ENCODE measurements around the gene CMAS. TPM values are rescaled to one million over a fixed set of nuclear protein-coding genes. Genes with fewer than 3 reads are reported as not detected.
A peak's percentile ranks its signal among the peaks of the same experiment; 100 is the strongest.

The CMAS gene
- total RNA-seq, 4 donors from 2014 or later = 25.8 to 60.2 (median 33.1) TPM

GRCh38 chr12:22069851-22070250 lies 23.8 kb downstream of the CMAS start:
- Histone ChIP-seq H3K9me3 (no peaks in the 10 kb centered on the region), H3K36me3 (peaks cover 0 to 31% of the 10 kb centered on the region in 2 donors), H3K27ac (no peak overlapping the region), H3K27me3 (no peaks in the 10 kb centered on the region), H3K4me1 (no peaks in the 10 kb centered on the region), H3K4me3 (no peak overlapping the region)
- no peak for ATAC-seq
- TF ChIP-seq CTCF (IDR thresholded peaks at IDR 0.05) = no peak
- no peak for TF ChIP-seq POLR2A (IDR thresholded peaks at IDR 0.05)
- no peak for TF ChIP-seq POLR2AphosphoS5 (IDR thresholded peaks at IDR 0.05)
- TF ChIP-seq EP300 (IDR thresholded peaks at IDR 0.05) = no peak
- 79% methylated on average over 1 of the region's 1 CpG; no CpG with 5 or more reads in 1 of the 2 donors for WGBS, 2 donors (ENCODE audit: low coverage in 1 of 2)

DNA sequence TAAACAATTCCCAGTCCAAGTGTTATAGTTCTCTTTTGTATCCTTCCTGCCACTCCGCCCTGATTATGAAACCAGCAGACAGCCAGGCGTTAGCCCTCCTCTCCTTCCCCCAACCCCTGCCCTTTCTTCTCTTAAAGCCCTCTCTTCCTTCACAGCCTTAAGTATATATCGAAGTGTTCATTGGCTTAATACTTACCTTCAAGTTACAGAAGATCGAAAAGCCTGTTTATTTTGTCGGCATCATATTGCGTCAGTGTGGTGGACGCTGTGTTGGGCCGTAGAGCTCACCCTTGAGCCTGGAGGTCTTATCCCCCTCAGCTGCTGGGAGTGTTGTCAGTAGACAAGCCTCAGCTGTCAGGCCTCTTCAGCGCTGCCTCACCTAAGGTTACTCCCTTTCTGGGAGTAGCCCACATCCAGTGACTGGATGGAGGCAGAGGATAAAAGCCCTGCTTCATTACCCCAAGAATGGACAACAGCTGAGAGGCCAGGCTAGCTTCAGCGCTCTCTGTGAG lies 36.2 kb downstream of the CMAS start:
- TF ChIP-seq POLR2AphosphoS5 (IDR thresholded peaks at IDR 0.05) = no peak
- TF ChIP-seq CTCF (IDR thresholded peaks at IDR 0.05) = no peak
- TF ChIP-seq EP300 (IDR thresholded peaks at IDR 0.05) = no peak
- TF ChIP-seq POLR2A (IDR thresholded peaks at IDR 0.05) = no peak
- 63 to 68% methylated on average over 3 to 9 of the region's 10 CpGs for WGBS, 2 donors (ENCODE audit: low coverage in 1 of 2)

DNA sequence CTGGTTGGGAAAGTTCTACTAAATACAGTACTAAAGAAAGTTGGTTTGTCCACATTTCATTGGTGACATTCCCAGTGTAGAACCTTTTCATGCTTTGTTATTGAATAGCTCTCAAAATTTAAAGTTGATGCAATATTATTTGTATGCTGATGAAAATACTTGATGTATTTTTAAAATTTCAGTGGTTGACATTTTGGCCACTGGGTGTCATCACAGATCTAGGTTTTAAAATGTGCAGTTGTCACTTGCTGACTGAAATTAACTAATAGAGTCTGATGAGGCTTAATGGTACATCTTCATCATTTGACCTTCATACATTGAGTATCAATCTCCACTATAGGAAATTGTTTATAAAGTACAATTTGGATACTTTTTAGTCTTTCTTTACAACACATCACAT lies 37.1 kb downstream of the CMAS start:
- no peak for TF ChIP-seq POLR2AphosphoS5 (IDR thresholded peaks at IDR 0.05)
- TF ChIP-seq CTCF (IDR thresholded peaks at IDR 0.05) = peak; percentile 54 to 71 (median 62)
- ATAC-seq = no peak
- Histone ChIP-seq H3K4me3 (no peak overlapping the region), H3K4me1 (no peaks in the 10 kb centered on the region), H3K36me3 (no peaks in the 10 kb centered on the region), H3K9me3 (no peaks in the 10 kb centered on the region), H3K27ac (no peak overlapping the region), H3K27me3 (no peaks in the 10 kb centered on the region)

More for the DNA sequence above, 36.2 kb downstream of the CMAS start:
- H3K4me1 ChIP-seq = no peaks in the 10 kb centered on the region
- no peak for ATAC-seq
- no peaks in the 10 kb centered on the region for H3K9me3 ChIP-seq
- no peak overlapping the region for H3K4me3 ChIP-seq
- no peak overlapping the region for H3K27ac ChIP-seq
- no peaks in the 10 kb centered on the region for H3K36me3 ChIP-seq
- H3K27me3 ChIP-seq = no peaks in the 10 kb centered on the region

DNA sequence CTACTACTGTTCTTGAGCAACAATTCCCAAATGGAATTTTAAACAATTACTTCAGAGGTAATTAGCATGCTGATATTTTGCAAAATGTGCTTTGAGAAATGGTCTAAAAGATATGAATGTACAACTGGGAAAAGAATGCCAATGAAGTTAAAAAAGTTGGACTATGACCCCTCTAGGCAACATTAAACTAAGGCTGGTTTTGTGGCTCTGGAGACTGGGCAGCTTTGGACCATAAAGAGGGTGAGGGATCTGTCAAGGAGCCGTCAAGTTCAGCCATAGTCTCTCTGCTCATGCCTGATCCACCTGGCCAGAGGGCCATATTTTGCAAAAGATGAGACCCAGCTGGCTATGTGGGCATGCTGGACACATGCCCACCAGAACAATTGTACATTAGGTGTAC lies 38.8 kb downstream of the CMAS start:
- TF ChIP-seq POLR2A (IDR thresholded peaks at IDR 0.05) (no peak), EP300 (IDR thresholded peaks at IDR 0.05) (no peak), CTCF (IDR thresholded peaks at IDR 0.05) (no peak), POLR2AphosphoS5 (IDR thresholded peaks at IDR 0.05) (no peak)
- Histone ChIP-seq H3K4me1 (no peaks in the 10 kb centered on the region), H3K4me3 (no peak overlapping the region), H3K27me3 (no peaks in the 10 kb centered on the region), H3K27ac (no peak overlapping the region), H3K36me3 (no peaks in the 10 kb centered on the region), H3K9me3 (no peaks in the 10 kb centered on the region)
- no peak for ATAC-seq
- WGBS, 2 donors (ENCODE audit: low coverage in 1 of 2) = 100% methylated on average over 1 of the region's 1 CpG; no CpG with 5 or more reads in 1 of the 2 donors

DNA sequence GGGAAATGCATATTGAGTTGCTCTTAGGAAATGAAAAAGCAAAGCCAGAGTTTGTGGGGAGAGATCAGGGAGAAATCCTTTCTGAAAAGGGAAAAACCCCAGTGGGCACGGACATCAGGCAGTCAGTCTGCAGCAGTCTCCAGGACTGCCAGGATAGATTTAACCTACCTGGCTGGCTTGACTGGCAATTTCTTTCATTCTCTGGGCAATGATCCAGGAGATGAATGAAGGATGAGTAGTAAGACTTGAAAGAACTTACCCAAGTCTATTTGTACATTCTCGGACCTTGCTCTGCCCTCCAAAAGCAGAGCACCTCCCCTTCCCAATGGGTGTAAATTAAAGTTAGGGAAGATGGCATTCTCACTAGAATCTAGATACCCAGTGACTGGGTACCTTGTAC lies 42.9 kb downstream of the CMAS start:
- TF ChIP-seq POLR2A (IDR thresholded peaks at IDR 0.05) (no peak), EP300 (IDR thresholded peaks at IDR 0.05) (no peak), CTCF (IDR thresholded peaks at IDR 0.05) (no peak), POLR2AphosphoS5 (IDR thresholded peaks at IDR 0.05) (no peak)
- 68 to 79% methylated on average over 2 of the region's 2 CpGs for WGBS, 2 donors (ENCODE audit: low coverage in 1 of 2)
- Histone ChIP-seq H3K27me3 (no peaks in the 10 kb centered on the region), H3K4me3 (no peak overlapping the region), H3K4me1 (no peaks in the 10 kb centered on the region), H3K36me3 (no peaks in the 10 kb centered on the region), H3K9me3 (no peaks in the 10 kb centered on the region), H3K27ac (no peak overlapping the region)
- no peak for ATAC-seq

Measured in gastroesophageal sphincter (tissue), 4 donors.